Embryonic facial prominence (tissue), 1 donor: ENCODE data around the gene TPRA1.
A peak's percentile ranks its signal among the peaks of the same experiment; 100 is the strongest.

ENCODE experiments used
- DNase-seq: peaks from one replicate; pipeline ENCODE4 v3.0.0-alpha.2; 2016; ENCODE audit errors: extremely low spot score

TPRA1 gene

GRCh38 chr3:127590593-127591465 is at the start of gene TPRA1:
Gene TPRA1, minus strand, starts transcription at chr3:127590733. Its CDS starts 10,587 bp downstream, at chr3:127580146.
- peak; percentile 94 for DNase-seq

- DNase-seq, result no peak
Measured at GRCh38 chr3:127640042-127640355, 49.5 kb upstream of the TPRA1 start.

- no peak for DNase-seq
Measured at GRCh38 chr3:127639173-127640041, 48.9 kb upstream of the TPRA1 start.

GRCh38 chr3:127637971-127638370 is 47.4 kb upstream of the TPRA1 start:
- no peak for DNase-seq

GRCh38 chr3:127637546-127637945 is 47.0 kb upstream of the TPRA1 start:
- DNase-seq, result no peak

- DNase-seq, result no peak
Measured at GRCh38 chr3:127634653-127635052, 44.1 kb upstream of the TPRA1 start.

- DNase-seq, result peak; percentile 52
Measured at GRCh38 chr3:127632035-127632820, 41.7 kb upstream of the TPRA1 start.

GRCh38 chr3:127630811-127631714 is 40.5 kb upstream of the TPRA1 start:
- no peak for DNase-seq

GRCh38 chr3:127629467-127630403 is 39.2 kb upstream of the TPRA1 start:
- DNase-seq, result no peak

GRCh38 chr3:127628788-127629466 is 38.4 kb upstream of the TPRA1 start, which contains the start of gene PODXL2:
Gene PODXL2, plus strand, starts transcription at chr3:127629185. Its CDS starts 35 bp downstream, at chr3:127629220.
- no peak for DNase-seq

GRCh38 chr3:127628426-127628787 is 37.9 kb upstream of the TPRA1 start:
- no peak for DNase-seq

GRCh38 chr3:127625821-127626220 is 35.3 kb upstream of the TPRA1 start:
- no peak for DNase-seq

- DNase-seq, result no peak
Measured at GRCh38 chr3:127624063-127624462, 33.5 kb upstream of the TPRA1 start.

- no peak for DNase-seq
Measured at GRCh38 chr3:127622772-127623576, 32.4 kb upstream of the TPRA1 start.

- no peak for DNase-seq
Measured at GRCh38 chr3:127622031-127622430, 31.5 kb upstream of the TPRA1 start.

GRCh38 chr3:127620637-127621375 is 30.3 kb upstream of the TPRA1 start:
- DNase-seq, result no peak

GRCh38 chr3:127618891-127619290 is 28.4 kb upstream of the TPRA1 start:
- DNase-seq, result no peak
